CD14-positive monocyte (primary cell): Measurements from ENCODE around the gene HDAC8. TPM values are rescaled to one million over a fixed set of nuclear protein-coding genes. Genes with fewer than 3 reads are reported as not detected.

ENCODE experiments used
- DNase-seq, 3 donors: peaks; one replicate each; pipeline ENCODE4 v3.0.0-alpha.2; 2011 to 2022
- H2AFZ ChIP-seq: 2 replicates; pipeline ENCODE4 v1.6.0; 2012; ENCODE audit warnings: mild to moderate bottlenecking, low read depth, low read length, inconsistent platforms; ENCODE audit not compliant: insufficient read depth, poor library complexity, severe bottlenecking
- H3K27ac ChIP-seq, 2 donors: 1 replicate in 1 of 2; 2 replicates in 1 of 2; pipeline ENCODE4 v1.5.1; 2012 to 2013; ENCODE audit warnings: low read length in 2 of 2, control low read depth in 1 of 2, inconsistent platforms in 1 of 2, low read depth in 1 of 2, mild to moderate bottlenecking in 1 of 2
- H3K27me3 ChIP-seq, 2 donors: one replicate each; pipeline versions ENCODE4 v1.6.0 to v1.6.1; 2011 to 2013; ENCODE audit warnings: low read length in 2 of 2; ENCODE audit not compliant: control insufficient read depth in 2 of 2, insufficient read depth in 2 of 2
- H3K36me3 ChIP-seq, 2 donors: replicated peaks in 1 of 2; 1 replicate in 1 of 2; 2 replicates in 1 of 2; pipeline versions ENCODE4 v1.5.1 to v1.6.1; 2012 to 2013; ENCODE audit warnings: low read length in 2 of 2, control low read depth in 1 of 2, inconsistent platforms in 1 of 2, mild to moderate bottlenecking in 1 of 2; ENCODE audit not compliant: insufficient read depth in 2 of 2, control insufficient read depth in 1 of 2
- H3K4me1 ChIP-seq, 2 donors: 1 replicate in 1 of 2; 2 replicates in 1 of 2; pipeline versions ENCODE4 v1.5.1 to v1.6.1; 2012 to 2013; ENCODE audit warnings: low read length in 2 of 2, control low read depth in 1 of 2, inconsistent platforms in 1 of 2, mild to moderate bottlenecking in 1 of 2, moderate library complexity in 1 of 2; ENCODE audit not compliant: insufficient read depth in 2 of 2, control insufficient read depth in 1 of 2
- H3K4me2 ChIP-seq: replicated peaks from 2 replicates; pipeline ENCODE3; 2012; ENCODE audit warnings: low read length, moderate library complexity, mild to moderate bottlenecking; ENCODE audit not compliant: poor library complexity, severe bottlenecking; ENCODE audit errors: extremely low read depth
- H3K4me3 ChIP-seq, 3 experiments: fragments of 200-600 bp in 1 of 3; sonication (generic) in 1 of 3; replicated peaks in 1 of 3; 1 replicate in 2 of 3; 2 replicates in 1 of 3; pipeline ENCODE4 v1.5.1; 2011 to 2013; ENCODE audit warnings: low read length in 3 of 3, mild to moderate bottlenecking in 3 of 3, control low read depth in 2 of 3, low read depth in 2 of 3, inconsistent platforms in 1 of 3, moderate library complexity in 1 of 3
- H3K79me2 ChIP-seq: 2 replicates; pipeline ENCODE4 v1.6.0; 2012; ENCODE audit warnings: mild to moderate bottlenecking, control low read depth, inconsistent platforms, low read length, moderate library complexity; ENCODE audit not compliant: insufficient read depth
- H3K9ac ChIP-seq: 2 replicates; pipeline ENCODE4 v1.6.0; 2017; ENCODE audit warnings: low read length, mild to moderate bottlenecking; ENCODE audit not compliant: insufficient read depth, poor library complexity, severe bottlenecking
- H3K9me3 ChIP-seq, 2 donors: replicated peaks in 1 of 2; 1 replicate in 1 of 2; 2 replicates in 1 of 2; pipeline versions ENCODE4 v1.5.1 to v1.6.1; 2012 to 2013; ENCODE audit warnings: low read length in 2 of 2, control low read depth in 1 of 2; ENCODE audit not compliant: control insufficient read depth in 1 of 2, insufficient read depth in 1 of 2
- H4K20me1 ChIP-seq: 2 replicates; pipeline ENCODE4 v1.6.0; 2012; ENCODE audit warnings: mild to moderate bottlenecking, low read length, control low read depth, moderate library complexity; ENCODE audit not compliant: insufficient read depth
- H3K27ac Mint-ChIP-seq, 7 donors: one replicate each; pipeline ENCODE4 v1.8.0; 2020; ENCODE audit warnings: mild to moderate bottlenecking in 7 of 7, mixed read lengths in 7 of 7, moderate library complexity in 6 of 7, inconsistent platforms in 2 of 7
- H3K27me3 Mint-ChIP-seq, 3 donors: one replicate each; pipeline ENCODE4 v1.8.0; 2021 to 2022; ENCODE audit warnings: low read depth in 3 of 3, mild to moderate bottlenecking in 3 of 3, mixed read lengths in 3 of 3, moderate library complexity in 3 of 3, inconsistent platforms in 1 of 3
- H3K36me3 Mint-ChIP-seq, 2 donors: one replicate each; pipeline ENCODE4 v1.8.0; 2020; ENCODE audit warnings: mixed read lengths in 2 of 2, inconsistent platforms in 1 of 2, mild to moderate bottlenecking in 1 of 2
- H3K4me1 Mint-ChIP-seq: one replicate; pipeline ENCODE4 v1.8.0; 2020; ENCODE audit warnings: mild to moderate bottlenecking, mixed read lengths
- H3K4me3 Mint-ChIP-seq, 2 donors: one replicate each; pipeline ENCODE4 v1.8.0; 2020; ENCODE audit warnings: mild to moderate bottlenecking in 2 of 2, mixed read lengths in 2 of 2, moderate library complexity in 1 of 2
- H3K9me3 Mint-ChIP-seq, 7 donors: one replicate each; pipeline ENCODE4 v1.8.0; 2020 to 2022; ENCODE audit warnings: mixed read lengths in 7 of 7, mild to moderate bottlenecking in 6 of 7, moderate library complexity in 6 of 7, inconsistent platforms in 2 of 7
- CTCF ChIP-seq: fragments of 200-600 bp; IDR thresholded peaks from one replicate; pipeline ENCODE4 v1.8.0; 2022; ENCODE audit warnings: antibody characterized with exemption, mild to moderate bottlenecking
- WGBS: methylation state at CpG from one replicate; pipeline ENCODE4 v1.1.5; 2013; ENCODE audit warnings: missing lambda C conversion rate; ENCODE audit not compliant: insufficient coverage; 5-methylcytosine and 5-hydroxymethylcytosine counted together
- intact Hi-C, 2 donors: fragments of 100-400 bp; cut with micrococcal nuclease; formaldehyde crosslinking; loops; one replicate each; pipeline versions ENCODE4 v1.15.0 to v1.15.1; 2023
- polyA plus RNA-seq, 3 donors: library from polyadenylated mRNA; depleted of rRNA in 1 of 3; unstranded in 2 of 3; stranded (reverse) in 1 of 3; fragments of 300-500 nt in 2 of 3; fragments of >200 nt in 1 of 3; fragmentation: Illumina TruSeq in 2 of 3; gene quantifications; 1 replicate in 2 of 3; 2 replicates in 1 of 3; pipeline ENCODE4 v1.2.3, GENCODE V29; 2012 to 2021

HDAC8 gene
- polyA plus RNA-seq, 3 donors = 14.3 to 22.9 (median 20.5) TPM

GRCh38 chrX:72308566-72309296 is 263.9 kb downstream of the HDAC8 start:
- Mint-ChIP-seq H3K4me1 (peaks cover 46% of the 10 kb centered on the region), H3K9me3 (peaks cover 0 to 13% (median 10%) of the 10 kb centered on the region in 7 donors), H3K4me3 (peak overlapping the region; percentile 66 to 92), H3K27me3 (peaks cover 52 to 70% (median 66%) of the 10 kb centered on the region in 3 donors), H3K36me3 (peaks cover 5 to 6% of the 10 kb centered on the region in 2 donors), H3K27ac (no peak overlapping the region)
- no peaks in the 10 kb centered on the region for H3K79me2 ChIP-seq
- H3K27ac ChIP-seq = no peak overlapping the region
- 0% methylated on average over 2 of the region's 24 CpGs for WGBS
- no peak overlapping the region for H3K9ac ChIP-seq
- peaks cover 38 to 42% of the 10 kb centered on the region in 2 donors for H3K4me1 ChIP-seq
- intact Hi-C loops = no loop called here
- TF ChIP-seq CTCF = no peak
- no peaks in the 10 kb centered on the region for H3K36me3 ChIP-seq
- peaks cover 0 to 26% of the 10 kb centered on the region in 2 donors for H3K9me3 ChIP-seq
- peaks cover 52 to 68% of the 10 kb centered on the region in 2 donors for H3K27me3 ChIP-seq
- H3K4me2 ChIP-seq = peak overlapping the region; percentile 56
- H3K4me3 ChIP-seq = peak overlapping the region in 2 of 3 experiments; percentile 12 to 61
- H4K20me1 ChIP-seq = no peaks in the 10 kb centered on the region
- H2AFZ ChIP-seq = no peak overlapping the region
- DNase-seq = peak in 2 of 3 donors; percentile 16 to 20

- H3K4me1 Mint-ChIP-seq = peaks cover 46% of the 10 kb centered on the region
- no peak overlapping the region for H3K27ac Mint-ChIP-seq
- H3K9me3 Mint-ChIP-seq = peaks cover 0 to 13% (median 10%) of the 10 kb centered on the region in 7 donors
- peaks cover 0 to 31% of the 10 kb centered on the region in 2 donors for H3K9me3 ChIP-seq
- peaks cover 5 to 6% of the 10 kb centered on the region in 2 donors for H3K36me3 Mint-ChIP-seq
- peaks cover 38 to 42% of the 10 kb centered on the region in 2 donors for H3K4me1 ChIP-seq
- no peak for TF ChIP-seq CTCF
- H3K36me3 ChIP-seq = no peaks in the 10 kb centered on the region
- no peak overlapping the region for H2AFZ ChIP-seq
- intact Hi-C loops = no loop called here
- no peak overlapping the region for H3K27ac ChIP-seq
- no peaks in the 10 kb centered on the region for H4K20me1 ChIP-seq
- 7% methylated on average over 5 of the region's 11 CpGs for WGBS
- peak overlapping the region; percentile 56 for H3K4me2 ChIP-seq
- no peak overlapping the region for H3K9ac ChIP-seq
- peaks cover 53 to 75% (median 69%) of the 10 kb centered on the region in 3 donors for H3K27me3 Mint-ChIP-seq
- H3K4me3 Mint-ChIP-seq = peak overlapping the region; percentile 66 to 92
- DNase-seq = no peak
- peaks cover 57 to 74% of the 10 kb centered on the region in 2 donors for H3K27me3 ChIP-seq
- H3K79me2 ChIP-seq = no peaks in the 10 kb centered on the region
- peak overlapping the region in 1 of 3 experiments; percentile 61 for H3K4me3 ChIP-seq
Observed at GRCh38 chrX:72308209-72308565, 264.5 kb downstream of the HDAC8 start.
